ENCODE results near the gene PDZRN3.

- TF ChIP-seq SMAD1 (CRISPR knock-in tag; IDR thresholded peaks at IDR 0.05; ENCODE audit: borderline replicate concordance, low read depth) (no peak), KDM5A (IDR thresholded peaks at IDR 0.05; ENCODE audit: borderline replicate concordance, low read length) (no peak), CTCF (CRISPR knock-in tag; IDR thresholded peaks at IDR 0.05) (no peak), ZNF687 (CRISPR knock-in tag; IDR thresholded peaks at IDR 0.05) (no peak), PRPF4 (IDR thresholded peaks at IDR 0.05; ENCODE audit: low read depth, low read length, poor library complexity, severe bottlenecking) (no peak), POLR2AphosphoS5 (IDR thresholded peaks at IDR 0.05; ENCODE audit: low read depth, low read length) (no peak), HCFC1 (IDR thresholded peaks at IDR 0.05; ENCODE audit: low read depth, low read length) (no peak), MAFG (CRISPR knock-in tag; IDR thresholded peaks at IDR 0.05) (no peak)
Observed at GRCh38 chr3:73504239-73504638, 120.5 kb downstream of the PDZRN3 start.

Data from HepG2 (cell line).